DMS 273 (cell line): Measurements from ENCODE around the gene ST3GAL5.

Experiments
- DNase-seq: peaks from one replicate; lab custom pipeline; 2025; ENCODE audit not compliant: unreplicated experiment; lab: John Stamatoyannopoulos, UW

Gene ST3GAL5

DNA sequence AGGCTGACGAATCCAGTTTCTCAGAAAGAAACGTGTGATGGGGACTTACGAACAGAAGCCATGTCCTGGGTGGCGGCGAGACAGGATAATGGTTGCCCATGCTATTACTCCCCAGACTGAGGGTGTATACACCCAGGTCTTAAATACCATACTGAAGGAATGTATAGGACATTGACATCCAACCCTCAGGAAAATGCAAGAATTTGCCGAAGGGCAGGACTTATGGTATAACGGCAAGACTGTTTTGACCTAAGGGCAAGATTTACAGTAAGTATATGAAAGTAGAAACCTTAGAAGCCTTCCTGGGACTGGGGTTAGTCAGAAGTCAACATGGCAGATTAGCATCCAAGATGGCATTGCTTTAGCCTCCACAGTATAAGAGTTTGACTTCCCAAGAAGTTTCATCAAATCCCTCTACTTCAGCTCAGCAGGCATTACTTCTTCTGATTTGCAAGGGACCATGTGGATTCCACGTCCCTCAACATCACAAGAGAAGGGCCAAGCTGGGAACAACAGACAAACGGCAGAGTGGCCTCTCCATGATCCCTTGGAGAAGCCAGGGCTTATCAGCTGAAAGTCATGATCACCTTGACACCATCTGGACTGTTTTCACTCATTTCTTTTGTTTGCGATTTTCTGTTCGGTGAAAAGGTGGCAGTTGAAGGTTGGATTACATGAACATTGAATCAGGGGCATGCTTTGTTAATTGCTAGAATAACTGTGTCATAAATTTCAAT, 21.1 kb downstream of the ST3GAL5 start:
- DNase-seq: no peak

DNA sequence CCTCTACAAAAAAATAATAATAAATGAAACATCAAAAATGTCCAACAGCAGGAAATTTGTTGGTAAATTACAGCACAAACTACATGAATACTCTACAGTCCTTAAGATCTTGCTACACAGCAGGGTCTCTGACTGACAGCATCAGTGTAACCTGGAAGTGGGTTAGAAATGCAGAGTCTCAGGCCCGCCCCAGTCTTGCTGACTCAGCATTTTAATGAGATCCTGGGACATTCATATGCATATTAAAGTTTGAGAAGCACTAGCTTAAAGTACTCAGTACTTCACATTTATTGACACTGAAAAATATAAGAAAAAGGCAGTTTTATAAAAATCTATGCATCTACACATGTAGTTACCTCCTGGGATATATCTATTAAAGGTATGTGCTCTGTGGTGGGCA, 21.7 kb downstream of the ST3GAL5 start:
- DNase-seq: no peak

DNA sequence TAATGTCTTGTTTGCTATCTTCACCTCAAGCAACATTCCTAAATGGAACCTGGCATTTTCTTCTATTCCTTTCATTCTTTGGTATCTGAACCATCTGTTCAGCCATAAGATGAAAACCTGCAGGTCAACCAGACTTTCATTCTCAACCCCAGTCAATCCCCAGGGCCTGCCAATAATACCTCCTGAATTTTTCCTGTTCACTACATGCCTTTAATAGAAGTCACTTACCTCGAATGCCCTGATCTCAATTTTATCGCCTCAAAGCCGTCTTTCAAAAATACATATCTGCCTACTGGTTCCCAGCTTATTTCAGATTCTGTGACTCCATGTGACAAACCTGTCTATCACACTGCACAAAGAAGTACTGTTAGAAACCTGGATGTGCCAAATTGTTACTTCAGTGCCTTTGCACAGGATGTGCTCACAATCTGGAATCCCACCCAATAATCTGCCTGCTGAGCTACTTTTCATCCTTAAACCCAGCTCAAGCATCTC, 22.6 kb downstream of the ST3GAL5 start:
- DNase-seq: peak; percentile 35

DNA sequence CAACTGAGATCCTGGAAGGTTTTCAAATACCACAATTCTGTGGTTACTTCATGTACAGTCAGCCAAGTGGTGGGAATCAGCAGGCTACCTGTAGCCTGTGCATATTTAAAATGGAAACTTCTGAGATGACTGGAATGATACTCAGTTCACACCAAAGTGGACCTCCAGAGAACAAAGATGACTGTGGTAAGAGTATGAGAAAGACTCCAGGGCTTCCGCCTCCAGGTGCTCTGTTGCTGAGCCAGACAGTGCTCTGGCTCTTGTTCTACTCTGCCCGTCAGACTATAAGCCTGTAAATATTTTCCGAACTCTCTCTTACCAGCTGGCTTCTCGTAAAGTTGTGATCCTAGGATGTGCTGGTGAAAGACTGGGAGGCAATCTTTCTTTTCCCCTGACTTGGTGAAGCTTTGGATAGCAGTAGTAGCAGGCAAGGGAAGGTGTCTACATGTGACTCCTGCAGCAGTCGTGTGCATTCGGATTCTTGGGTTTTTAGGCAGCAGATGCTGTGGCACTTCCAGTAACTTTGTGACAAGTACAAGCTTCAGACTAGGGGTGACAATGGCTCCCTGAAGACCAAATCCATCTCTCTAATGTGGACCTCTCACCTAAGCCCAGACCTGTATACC, 23.1 kb downstream of the ST3GAL5 start:
- peak; percentile 35 for DNase-seq

DNA sequence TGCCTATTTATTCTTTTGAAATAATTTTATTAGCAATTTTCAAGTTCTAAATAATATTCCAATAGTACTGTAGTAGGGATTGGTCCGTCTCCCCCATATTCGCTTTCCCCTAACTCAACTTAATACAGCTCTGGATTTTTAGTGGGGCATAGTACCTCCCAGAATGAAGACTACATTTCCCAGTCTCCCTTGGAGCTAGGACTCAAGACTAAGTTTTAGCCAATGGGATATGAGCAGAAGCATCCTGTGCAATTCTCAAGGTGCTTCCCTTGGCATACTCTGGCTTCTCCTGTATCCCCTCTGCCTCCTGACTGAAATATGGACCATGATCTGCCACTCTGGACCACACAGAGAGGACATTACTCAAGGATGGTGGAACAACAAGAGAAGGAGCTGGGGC, 24.1 kb downstream of the ST3GAL5 start:
- no peak for DNase-seq

DNA sequence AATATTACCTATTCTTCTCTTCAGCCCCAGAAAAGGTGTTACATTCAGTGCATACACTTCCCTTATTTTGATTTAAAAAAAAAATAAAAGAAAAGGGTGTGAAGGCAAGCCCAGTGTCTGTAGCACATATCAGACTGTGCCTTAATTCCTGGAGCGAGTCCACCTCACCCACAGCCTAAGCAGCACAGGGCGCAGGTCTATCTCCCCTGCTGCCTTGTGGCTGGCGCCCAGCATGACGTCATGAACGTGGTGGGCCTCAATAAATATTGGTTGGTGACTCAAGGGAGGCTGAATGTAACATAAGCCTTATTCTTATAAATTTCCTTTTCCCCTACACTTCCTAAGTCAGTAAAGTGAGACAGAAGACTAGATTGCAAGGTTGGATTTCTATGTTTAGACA, 26.4 kb downstream of the ST3GAL5 start:
- DNase-seq: no peak

DNA sequence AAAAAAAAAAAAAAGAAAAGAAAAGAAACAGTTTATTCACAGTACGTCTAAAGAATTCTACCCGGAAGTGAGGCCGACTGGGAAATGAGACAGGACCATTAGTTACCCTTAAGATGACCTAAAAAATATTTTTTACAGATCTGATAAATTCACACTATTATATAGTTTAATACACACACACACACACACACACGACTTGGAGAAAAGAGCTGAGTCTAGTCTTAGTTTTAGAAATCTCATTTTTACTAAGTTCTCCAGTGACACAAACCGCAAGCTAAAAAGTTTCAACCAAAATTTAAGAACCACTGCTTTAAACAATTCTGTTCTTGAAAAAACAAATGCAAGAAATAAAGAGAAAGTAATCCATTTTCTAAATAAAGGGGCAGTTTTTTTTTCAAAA, 27.1 kb downstream of the ST3GAL5 start:
- no peak for DNase-seq

DNA sequence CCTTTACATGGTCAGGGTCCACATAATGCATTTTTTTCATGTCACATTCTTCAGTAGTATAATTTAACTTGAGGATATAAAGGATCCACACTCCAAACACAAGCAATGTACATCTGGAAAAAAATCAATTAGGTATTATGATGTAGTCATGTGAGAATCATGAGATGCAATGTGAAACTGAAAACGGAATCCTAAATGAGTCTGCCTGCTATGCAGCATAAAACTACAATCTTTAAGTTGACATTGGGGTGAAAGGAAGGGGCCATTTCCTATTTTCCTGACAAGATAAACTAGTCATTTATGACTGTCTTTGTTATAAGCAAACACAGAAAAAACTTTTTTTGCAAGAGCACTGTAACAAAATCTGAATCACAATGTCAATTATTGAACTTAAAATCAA, 27.6 kb downstream of the ST3GAL5 start:
- no peak for DNase-seq

DNA sequence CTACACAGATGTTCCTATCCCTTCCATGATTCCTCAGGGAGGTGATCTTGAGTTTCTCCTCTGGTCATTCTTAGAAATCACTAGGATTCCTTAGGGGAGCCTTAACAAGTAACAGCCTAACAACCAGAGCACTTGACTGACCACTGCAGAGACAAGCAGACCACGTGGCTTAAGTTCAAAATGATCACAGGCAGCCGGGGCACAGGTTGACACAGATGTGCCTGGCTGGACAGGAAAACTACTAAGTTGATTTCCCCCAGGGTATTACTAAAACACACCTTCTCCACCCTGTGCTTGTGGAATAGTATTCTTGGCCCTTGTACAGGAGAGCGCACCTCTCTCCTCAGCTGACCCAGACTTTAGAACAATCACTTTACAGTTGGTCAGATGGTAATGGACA, 29.9 kb downstream of the ST3GAL5 start:
- no peak for DNase-seq

DNA sequence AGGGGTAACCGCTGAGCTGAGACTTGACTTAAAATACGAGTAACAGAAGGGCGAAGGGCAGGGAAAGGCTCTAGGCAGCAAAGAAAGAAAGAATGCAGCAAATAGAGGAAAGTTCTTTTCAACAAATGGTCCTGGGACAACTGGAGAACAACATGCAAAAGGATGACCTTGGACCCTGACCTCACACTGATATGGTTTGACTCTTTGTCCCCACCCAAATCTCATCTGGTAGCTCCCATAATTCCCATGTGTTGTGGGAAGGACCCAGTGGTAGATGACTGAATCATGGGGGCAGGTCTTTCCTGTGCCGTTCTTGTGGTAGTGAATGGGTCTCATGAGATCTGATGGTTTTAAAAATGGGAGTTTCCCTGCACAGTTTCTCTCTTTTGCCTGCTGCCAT, 33.9 kb downstream of the ST3GAL5 start:
- no peak for DNase-seq

DNA sequence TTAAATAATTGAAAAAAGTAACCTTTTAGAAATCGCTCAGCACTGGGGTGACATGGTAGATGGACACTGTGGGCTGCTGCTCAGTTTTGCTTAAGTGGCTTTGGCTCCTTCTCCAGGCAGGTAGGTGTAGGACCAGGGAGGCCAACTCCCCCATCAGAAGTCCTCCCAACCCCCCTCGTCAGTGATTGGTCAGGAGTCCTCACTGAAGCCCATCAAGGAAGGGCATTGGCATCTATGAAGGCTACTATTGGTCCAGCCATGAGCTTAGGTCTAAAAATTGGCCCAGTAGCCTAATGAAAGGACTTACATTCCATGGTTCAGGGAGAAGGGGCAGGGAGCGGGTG, 34.7 kb downstream of the ST3GAL5 start:
- DNase-seq: no peak

DNA sequence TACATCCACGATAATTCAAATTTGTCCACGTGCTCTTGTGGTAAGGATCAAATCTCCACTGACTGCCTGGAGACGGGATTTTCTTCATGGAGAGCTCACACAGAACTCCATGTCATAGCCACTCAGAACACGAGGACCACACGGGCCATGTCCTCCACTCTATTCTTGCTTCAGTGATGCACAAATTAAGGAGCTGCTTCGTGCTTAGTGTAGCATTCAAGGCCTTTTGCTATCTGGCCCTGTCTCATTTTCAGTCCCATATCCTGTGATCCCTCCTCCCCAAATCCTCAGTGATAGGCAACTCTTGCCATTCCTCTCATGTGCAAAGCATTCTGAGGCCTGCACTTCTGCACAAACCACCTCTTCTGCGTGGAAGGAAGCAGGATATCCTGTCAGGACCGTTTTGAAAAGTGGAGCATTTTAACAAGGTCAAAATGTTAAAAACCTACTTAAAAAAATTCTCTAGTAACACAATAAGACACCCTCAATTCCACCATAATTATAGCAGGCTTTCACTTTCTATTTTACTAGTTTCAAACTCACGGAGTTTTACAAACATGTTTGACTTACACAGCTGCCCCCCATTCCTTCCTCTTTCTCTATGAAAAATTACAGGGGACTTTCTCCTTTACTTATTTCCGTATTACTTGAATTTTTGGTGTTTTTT, 35.2 kb downstream of the ST3GAL5 start:
- DNase-seq: no peak

DNA sequence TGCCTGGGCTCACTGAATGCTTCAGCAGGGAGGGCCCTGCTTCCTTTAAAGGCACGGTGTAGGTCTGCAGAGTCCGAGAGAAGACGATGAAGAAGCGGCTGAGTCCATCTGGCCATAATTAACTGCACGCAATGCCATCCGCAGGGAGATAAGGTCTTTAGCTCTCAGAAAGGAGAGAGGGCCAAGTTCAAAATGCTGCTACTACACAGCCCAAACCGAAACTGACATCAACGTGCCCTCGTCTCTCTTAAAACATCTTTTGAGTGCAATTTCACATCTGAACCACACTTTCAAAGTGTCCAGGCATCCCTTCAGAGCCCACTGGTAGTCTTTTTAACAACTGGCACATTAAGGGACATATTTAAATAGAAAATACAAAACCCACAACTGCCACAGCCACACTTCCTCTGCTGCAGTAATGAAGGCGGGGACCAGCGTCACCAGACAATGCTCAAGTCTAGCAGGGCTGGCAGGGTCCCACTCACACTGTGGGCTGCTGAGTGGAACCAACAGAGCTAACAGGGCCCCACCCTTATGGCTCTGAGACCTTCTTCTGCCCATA, 35.8 kb downstream of the ST3GAL5 start:
- DNase-seq: peak; percentile 19

DNA sequence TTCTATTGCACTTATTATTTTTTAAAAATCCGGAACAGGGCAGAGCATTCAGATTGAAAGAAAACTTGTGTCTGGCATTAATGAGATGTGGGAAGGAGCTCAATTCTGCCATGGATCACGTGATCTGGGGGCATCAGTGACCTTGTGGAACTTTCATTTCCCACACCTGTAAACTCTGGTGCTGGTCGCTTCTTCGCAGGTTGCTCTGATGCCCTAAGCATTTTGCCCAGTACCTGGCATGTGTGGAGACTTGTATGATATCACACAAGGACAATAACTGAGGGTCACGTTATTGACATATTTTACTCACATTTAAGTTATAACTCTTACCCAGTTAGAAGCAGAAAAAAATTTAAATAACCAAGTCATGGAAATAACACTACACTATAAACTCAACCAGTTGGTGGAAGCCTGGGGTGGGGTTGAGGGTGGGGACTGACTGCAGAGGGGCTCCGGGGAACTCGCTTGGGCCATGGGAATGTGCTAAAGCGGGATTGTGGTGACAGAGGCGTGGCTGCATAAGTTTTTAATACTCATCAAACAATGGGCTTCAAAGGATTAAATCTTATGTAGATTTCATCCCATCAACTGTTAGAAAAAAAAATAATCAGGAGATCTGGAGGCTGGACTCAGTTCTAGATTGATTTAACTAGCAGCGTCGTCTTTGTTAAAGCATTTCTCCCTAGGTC, 36.5 kb downstream of the ST3GAL5 start:
- DNase-seq: peak; percentile 51

DNA sequence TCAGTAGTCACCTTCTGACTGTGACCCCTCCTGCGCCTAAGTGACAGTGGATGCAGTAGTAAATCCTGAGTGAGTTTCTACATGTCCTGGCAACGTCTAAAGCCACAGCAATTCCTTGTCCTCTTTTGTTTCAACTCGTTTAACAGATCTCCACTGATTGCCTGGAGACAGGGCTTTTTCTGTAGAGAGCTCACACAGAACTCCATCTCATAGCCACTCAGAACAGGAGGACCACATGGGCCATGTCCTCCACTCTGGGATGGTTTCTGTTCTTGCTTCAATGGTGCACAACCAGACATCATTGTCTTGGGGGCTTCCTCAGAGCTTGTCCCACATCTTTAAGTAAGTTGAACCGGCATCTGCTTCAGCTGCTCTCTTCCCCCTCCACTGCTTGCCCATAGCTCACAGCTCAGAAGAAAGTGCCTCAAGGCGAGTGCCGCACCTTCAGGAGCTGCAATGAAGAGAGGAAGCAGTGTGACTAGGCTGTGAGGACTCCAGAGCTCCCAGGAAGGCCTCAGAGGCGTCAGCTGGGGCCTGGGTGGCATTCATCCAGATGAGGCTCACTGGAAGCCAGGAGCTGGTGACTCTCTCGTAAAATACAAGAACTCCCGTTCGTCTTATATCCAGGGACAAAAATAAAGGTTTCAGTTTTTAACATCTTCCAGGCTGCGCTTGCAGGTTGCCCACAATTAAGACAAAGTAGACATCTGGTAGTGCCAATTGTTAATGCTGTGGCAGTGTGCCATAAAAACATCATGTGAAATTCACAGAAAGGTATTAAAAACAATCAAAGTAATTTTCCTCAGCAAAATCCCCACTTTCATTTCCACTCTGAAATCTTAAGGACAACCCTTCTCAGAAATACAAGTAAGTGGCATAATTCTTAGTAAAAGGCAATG, 37.3 kb downstream of the ST3GAL5 start:
- peak; percentile 68 for DNase-seq

DNA sequence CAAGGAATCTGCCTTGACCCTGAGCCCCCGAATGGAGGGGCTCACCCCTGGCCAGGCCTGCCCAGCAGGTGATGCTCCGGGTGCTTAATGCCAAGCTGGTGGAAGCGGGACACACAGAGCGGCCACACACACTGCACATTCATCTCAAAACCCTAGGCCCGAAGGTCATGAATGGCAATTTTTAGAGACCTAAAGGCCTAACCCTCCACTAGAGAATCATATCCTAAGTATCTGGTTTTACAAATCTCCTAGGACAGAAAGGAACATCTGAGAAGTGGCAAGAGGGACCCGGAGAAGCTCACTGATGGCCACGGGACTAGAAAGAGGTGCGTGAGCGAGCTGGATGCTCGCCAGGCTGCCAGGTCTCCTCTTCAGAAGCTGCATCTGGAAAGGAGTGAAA, 38.3 kb downstream of the ST3GAL5 start:
- DNase-seq: no peak

DNA sequence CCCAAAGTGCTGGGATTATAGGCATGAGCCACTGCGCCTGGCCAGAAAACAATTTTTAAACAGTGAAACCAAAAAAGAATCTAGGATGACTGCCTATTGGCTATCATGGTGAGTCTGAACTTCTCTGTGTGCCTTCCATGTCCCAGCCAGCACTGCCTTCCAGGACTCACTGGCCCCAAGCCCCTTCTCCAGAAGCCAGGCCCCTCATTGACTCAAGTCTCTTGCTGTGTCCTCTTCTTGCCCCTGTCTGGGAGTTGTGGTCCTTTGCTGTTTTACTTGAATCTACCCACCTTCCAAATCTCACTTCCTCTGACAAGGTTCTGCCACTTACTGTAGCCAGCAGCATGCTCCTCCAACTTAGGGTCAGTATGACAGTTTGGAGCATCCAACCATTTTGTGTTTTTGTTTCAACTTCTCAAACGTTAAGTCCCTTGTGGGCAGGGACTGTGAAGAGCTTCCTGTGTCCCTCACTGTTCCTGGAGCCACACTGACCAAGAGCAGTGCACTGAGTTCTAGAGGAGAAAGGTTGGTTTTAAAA, 41.7 kb downstream of the ST3GAL5 start:
- no peak for DNase-seq

DNA sequence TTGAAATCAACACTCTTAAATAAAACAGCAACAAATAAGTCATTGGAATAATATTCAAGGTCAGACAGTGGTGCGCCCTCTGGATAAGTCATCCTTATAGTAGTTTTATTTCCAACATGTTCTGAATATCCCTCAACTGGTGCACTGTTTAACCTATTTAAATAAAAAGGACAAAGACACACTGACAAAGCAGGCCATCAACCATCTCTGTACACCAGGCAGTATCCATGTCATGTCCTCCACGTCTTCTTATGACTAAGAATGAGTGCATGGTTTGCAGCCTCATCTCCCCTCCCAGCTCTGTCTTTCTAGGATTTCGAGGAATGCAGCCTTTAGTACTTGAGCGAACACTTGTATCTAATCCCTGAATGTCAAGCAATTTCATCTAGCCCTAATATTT, 42.4 kb downstream of the ST3GAL5 start:
- no peak for DNase-seq

DNA sequence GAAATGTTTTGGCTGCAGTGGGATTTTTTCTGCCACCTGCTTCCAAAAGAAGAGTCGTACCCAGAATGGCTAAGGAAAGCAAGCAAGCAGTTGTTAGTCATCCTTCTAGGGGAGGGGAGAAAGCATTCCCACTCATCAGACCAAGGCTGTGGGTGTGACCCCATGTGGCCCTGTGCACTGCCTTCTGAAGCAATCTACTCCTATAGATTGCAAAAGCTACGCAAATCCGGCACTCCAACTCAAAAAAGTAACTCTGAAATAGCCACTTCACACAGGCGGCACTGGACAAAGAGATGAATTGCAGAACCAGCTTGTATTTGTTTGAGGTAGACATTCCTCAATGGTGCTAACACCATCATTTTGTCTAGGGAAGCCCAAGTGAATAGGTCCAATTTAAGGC, 44.3 kb downstream of the ST3GAL5 start:
- DNase-seq: no peak

DNA sequence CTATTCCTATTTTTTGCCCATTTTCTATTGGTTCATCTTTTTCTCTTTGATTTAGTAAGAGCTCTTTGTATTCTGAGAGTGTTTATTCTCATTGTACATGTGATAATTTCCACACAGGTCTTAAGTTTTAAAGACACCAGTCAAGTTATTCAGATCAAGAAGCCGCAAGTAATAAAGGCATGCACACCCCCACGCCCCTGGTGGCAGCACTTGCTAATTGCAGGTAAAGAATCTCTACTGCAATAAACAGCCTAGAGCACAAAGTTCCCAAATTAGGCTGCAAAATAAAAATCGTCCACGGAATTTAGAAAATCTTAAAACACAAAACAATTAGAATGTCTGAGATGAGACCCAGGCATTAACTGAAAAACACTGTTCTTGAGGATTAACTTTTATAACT, 45.2 kb downstream of the ST3GAL5 start:
- DNase-seq: peak; percentile 47
